GM19239 (cell line): Measurements from ENCODE around the gene NBPF26.
"Not testable (repeated sequence)": the region's sequence is repeated elsewhere in the genome, so short reads cannot be mapped to it uniquely, and the experiment has no call there.

Experiments used
- DNase-seq: peaks from one replicate; pipeline ENCODE4 v3.0.0; 2011; ENCODE audit warnings: low spot score; ENCODE audit not compliant: insufficient read length
- FAIRE-seq: peaks from 2 replicates; lab custom pipeline; 2011; peaks lifted over from hg19 to GRCh38; lab: Jason Lieb, UNC

The NBPF26 gene

DNA sequence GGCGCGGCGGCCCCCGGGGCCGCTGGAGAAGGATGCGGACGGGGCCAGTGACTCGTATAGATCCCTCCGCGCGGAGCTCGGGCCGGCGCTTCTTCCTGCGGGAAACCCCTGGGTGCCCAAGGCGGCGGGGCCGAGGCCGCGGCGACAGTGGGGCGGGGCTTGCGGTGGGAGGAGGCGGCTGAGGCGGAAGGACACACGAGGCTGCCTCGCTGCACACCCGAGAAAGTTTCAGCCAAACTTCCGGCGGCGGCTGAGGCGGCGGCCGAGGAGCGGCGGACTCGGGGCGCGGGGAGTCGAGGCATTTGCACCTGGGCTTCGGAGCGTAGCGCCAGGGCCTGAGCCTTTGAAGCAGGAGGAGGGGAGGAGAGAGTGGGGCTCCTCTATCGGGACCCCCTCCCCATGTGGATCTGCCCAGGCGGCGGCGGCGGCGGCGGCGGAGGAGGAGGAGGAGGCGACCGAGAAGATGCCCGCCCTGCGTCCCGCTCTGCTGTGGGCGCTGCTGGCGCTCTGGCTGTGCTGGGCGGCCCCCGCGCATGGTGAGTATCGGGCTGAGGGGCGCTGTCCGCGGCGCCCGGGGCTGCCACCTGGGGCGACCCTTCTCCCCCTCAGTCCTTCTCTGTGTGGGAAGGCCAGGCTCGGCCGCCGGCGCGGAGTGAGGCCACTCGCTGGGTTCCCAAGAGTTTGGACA lies at the start of gene NBPF26:
Gene NBPF26, plus strand, starts transcription at position 231 of the 688 bp plus-strand sequence.
- FAIRE-seq, DNase-seq: not testable (repeated sequence)

DNA sequence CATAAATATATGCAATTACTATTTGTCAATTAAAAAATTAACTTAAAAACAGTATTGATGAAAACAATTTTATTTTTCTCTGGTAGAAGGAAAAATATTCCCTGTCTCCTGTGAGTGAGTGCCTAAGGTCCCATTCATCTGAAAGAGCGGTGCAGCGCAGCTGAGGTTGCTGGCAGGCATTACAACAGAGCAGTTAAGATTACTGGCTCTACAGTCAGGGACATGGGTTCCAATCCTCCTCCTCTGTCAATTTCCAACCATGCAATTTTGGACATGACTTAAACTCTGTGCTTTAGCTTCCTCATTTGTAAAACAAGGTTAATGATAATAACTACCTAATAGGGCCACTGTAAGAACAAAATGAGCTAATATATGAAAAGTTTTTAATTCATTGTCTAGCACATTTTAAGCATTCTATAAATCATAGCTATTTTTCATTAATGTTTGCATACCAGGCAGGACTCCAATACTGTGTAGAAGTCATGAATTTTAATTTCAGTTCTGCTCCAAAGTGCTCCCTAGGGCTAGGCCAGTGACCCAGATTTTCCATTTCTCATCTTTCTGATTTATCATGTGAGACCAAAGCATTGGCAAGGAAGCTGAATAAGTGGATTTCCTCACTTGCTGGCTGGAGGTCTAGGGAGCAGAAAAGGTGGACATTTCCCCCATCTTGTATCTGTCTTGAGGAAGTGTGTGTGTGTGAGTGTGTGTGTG lies 43.5 kb upstream of the NBPF26 start:
- FAIRE-seq, DNase-seq: not testable (repeated sequence)

DNA sequence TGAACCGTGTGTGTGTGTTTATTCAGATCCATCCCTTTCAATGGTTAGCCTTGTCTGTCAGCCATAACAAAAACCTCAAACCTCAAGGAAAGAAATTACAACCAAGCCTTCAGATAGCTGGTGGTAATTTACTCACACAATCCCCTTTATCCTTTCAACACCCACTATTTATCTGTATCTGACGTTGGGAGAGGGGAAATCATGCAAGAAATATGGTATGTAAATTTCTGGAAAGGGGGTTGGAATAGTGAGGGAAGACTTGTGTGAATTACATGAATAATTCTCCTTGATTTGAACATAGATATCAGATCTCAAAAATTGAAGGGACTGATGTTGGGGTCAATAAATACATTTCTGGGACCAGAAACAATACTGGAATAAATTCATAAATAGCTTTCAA lies 42.8 kb upstream of the NBPF26 start:
- FAIRE-seq, DNase-seq: not testable (repeated sequence)

DNA sequence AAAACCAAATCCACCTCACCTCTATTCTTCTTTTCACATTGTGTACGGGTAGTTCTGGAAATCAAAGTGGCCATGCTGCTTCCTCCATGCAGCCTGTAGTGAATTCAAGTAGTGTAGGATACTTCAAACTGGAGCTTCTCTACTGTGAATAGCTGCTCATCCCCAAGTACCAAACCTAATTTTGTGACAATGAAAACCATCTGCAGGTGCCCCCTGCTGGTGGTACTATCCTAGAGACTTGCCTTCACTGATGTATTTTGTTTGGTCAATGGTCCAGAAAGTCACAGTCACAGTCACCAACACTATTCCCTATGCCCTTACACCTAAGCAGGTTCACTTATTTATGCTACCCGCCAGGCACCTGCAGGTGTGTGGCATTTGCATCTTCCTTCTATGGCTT lies 39.3 kb upstream of the NBPF26 start:
- FAIRE-seq, DNase-seq: not testable (repeated sequence)

DNA sequence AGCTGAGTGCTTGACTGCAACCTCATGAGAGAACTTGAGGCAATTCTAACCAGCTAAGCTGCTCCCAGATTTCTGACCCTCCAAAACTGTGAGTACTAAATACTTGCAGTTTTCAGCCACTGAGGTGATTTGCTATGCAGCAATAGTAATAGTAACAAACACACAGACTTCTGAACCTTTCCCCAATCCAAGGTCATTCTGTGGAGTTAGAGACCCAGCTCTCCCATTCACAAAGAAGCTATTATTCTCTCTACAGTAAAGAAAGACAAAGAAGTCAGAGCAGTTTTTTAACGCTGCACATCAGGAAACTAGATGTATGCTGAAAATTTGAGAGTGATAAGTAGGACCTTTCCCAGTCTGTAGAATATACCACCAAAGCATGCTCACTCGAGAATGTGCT lies 38.1 kb upstream of the NBPF26 start:
- not testable (repeated sequence) for FAIRE-seq, DNase-seq

DNA sequence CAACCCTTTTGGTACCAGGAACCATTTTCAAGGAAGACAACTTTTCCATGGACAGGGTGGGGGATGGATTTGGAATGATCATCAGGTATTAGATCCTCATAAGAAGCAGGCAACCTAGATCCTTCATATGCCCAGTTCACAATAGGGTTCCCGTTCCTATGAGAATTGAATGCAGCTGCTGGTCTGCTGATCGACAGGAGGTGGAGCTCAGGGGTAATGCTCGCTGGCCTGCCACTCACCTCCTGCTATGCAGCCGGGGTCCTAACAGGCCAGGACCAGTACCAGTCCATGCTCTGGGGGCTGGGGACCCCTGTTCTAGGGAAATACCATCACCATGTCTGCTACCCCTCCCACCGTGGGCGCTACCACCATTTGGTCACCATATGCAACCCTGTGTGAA lies 36.5 kb upstream of the NBPF26 start:
- DNase-seq, FAIRE-seq: not testable (repeated sequence)

DNA sequence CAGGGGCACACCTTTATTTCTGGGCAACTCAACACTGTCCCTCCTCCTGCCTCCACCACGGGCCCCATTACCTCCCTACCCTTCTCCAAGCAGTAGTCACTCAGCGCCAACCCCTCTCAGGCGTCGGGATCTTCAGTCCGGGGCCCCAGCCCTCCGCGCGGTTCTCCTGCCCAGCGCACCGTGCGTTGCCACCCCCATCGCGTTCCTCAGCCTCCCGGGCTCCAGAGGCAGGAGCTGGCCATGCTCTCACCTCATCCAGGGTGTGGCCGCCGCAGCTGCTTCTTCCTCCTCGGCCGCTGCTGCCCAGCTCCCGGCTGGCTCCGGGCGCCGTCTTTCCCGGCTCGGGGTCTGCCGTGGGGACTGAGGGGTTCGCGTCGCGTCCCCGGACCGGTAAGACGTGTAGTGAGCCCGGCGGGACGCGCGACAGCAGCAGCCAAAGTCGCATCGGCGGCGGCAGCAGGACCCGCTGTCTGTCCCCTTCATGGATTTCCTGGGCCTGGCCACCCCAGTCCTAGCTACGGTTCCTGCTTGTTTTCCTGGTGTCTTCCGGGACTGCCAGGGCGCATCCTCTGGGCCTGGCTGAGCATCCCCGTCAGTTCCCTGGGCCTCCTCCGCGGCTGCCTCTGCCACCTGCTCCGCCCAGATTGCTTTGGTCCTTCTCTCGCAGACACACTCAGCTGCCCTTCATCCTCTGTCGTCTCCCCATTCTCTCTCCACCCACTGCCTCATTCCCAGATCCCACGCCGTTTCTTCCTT lies 22.8 kb upstream of the NBPF26 start:
- FAIRE-seq, DNase-seq: not testable (repeated sequence)

DNA sequence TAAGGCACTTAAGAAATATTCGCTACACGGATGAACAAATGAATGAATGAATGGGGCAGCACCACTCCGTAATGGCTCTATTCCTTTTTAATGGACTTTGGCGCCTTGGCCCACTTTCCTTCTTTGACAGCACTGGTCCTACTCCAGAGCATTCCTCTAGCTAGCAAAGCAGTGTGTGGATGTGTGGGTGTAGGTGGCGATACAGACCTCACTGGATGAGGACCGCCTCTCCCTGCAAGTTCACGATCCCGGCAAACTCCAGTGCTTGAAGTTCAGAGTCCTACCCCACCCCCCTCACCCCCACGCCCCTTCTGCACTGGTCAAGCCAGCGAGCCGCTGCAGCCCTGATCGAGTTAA lies 409 bp upstream of the NBPF26 start:
- not testable (repeated sequence) for FAIRE-seq, DNase-seq

DNA sequence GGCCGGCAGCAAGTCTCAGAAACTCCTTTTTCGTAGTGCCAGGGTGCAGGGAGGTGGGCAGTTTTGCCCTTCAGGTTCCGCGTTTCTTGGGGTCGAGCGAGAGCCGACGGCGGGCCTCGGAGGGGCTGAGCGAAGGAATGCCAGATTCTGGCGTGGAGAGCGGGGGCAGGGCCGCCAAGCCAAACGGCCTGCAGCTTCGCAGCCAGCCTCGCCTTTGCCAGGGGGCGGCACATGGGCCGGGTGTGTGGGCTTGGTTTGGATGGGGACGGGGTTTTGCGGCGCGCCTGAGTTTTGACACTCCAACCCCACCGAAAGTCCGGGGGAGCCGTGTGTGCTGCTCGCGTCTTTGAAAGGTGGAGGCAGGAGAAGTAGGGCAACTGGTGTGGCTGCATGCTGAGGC lies 762 bp downstream of the NBPF26 start:
- not testable (repeated sequence) for FAIRE-seq, DNase-seq

DNA sequence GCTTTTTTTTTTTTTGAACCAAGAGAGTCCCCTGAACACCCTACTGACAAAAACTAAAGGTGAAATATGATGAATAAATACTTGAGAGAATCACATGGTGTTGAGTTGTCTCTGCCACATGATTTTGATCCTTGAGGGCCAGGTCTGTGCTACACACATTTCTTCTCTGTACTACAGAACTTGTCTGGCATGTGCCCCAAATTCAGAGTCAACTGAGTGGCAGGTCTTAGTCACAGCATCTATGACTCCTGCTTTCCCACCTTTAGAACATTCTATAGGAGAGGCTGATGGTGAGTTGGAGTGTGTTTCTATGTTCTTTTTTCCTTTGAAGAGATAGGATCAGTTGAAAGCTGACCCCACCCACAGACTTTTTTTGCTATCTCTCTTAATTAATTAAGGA lies 5.1 kb downstream of the NBPF26 start:
- not testable (repeated sequence) for DNase-seq, FAIRE-seq

DNA sequence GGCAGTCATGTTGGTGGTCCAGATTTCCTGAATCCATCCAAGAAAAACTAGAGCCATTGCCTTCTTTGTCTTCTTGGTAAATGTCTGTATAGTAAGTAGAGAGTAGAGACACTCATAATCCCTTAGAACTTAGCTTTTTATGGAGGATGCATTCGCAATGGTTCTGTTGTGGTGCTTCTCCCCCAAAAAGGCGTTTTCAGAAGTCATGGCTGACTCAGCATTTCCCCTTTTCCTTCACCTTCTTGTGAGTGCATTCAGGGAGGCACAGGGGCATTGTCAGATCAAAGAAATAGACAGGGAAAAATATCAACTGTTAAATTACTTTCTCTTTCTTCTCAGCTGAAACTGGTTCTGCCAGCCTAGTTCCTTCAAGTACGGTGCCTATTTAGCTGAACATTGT lies 45.3 kb downstream of the NBPF26 start:
- FAIRE-seq, DNase-seq: not testable (repeated sequence)

DNA sequence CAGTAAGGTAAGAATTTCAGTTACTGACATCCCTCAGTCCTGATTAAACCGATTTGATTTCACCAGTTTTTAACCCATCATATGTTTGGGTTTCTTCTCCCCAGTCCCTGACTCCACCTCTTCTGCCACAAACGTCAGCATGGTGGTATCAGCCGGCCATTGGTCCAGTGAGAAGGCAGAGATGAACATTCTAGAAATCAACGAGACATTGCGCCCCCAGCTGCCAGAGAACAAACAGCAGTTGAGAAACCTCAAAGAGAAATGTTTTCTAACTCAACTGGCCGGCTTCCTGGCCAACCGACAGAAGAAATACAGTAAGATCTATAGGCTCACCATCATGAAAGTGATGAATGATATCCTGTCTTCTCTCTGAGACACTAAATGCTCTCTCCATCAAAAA lies 81.7 kb downstream of the NBPF26 start:
- not testable (repeated sequence) for DNase-seq, FAIRE-seq

DNA sequence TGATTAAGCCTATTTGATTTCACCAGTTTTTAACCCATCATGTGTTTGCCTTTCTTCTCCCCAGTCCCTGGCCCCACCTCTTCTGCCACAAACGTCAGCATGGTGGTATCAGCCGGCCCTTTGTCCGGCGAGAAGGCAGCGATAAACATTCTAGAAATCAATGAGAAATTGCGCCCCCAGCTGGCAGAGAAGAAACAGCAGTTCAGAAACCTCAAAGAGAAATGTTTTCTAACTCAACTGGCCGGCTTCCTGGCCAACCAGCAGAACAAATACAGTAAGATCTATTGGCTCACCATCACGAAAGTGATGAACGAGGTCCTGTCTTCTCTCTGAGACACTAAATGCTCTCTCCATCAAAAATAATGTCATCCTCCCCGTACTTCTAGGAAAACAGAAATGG lies 88.1 kb downstream of the NBPF26 start:
- DNase-seq, result not testable (repeated sequence)

DNA sequence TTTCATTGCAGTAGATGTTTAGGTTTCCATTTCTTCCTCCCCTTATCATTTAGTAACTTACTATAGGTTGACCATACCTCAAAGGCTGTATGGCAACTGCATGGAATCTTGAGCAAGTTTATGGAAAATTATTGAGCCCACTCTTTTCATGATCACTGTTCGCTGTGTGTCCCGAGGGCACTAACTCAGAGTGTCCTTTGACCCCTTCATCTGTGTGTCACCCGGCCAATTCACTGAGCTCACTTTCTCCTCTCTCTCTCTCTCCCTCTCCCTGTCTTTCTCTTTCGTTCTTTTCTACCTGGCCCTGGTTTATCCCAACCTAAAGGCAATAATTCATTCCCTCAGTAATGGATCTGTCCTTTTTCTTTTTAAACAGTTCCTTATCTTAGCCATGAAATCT lies 101.3 kb downstream of the NBPF26 start:
- not testable (repeated sequence) for FAIRE-seq, DNase-seq

More for the DNA sequence above, 88.1 kb downstream of the NBPF26 start:
- not testable (repeated sequence) for FAIRE-seq

DNA sequence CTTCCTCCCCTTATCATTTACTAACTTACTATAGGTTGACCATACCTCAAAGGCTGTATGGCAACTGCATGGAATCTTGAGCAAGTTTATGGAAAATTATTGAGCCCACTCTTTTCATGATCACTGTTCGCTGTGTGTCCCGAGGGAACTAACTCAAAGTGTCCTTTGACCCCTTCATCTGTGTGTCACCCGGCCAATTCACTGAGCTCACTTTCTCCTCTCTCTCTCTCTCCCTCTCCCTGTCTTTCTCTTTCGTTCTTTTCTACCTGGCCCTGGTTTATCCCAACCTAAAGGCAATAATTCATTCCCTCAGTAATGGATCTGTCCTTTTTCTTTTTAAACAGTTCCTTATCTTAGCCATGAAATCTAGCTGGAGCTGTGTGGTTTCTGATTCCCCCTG lies 102.9 kb downstream of the NBPF26 start:
- not testable (repeated sequence) for DNase-seq, FAIRE-seq

DNA sequence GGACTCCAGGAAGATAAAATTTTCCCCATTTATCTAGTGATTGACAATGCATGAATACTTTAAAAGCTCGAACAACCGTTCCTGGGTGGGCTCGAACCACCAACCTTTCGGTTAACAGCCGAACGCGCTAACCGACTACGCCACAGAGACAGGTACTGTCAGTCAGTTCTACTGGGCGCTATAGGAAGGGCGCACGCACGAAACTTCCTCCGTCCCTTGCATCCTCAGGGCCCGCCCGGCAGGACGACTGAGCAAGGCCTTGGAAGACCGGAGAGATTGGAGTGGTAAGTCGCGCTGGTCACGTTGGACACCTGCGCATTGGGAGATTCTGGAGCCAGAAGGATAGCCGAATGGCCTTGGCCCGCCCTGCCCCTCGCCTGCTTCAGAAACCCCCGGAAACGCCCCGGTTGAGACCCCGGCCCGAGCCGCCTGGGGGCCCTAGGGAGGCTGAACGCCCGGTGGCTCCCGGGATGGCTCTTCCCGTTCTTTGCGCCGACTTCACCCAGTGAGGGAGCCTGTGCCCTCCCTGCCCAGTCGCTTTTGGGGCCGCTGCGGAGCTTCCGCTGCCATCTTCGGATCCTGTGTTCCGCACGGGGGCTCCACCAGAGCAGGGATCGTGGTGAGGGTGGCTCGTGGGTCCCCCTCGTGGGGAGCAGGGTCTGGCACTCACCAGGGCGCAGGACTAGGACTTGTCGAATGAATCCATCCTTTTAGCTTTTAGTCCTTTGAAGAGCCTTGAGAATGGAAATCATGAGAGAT lies 120.6 kb downstream of the NBPF26 start:
- not testable (repeated sequence) for DNase-seq, FAIRE-seq

DNA sequence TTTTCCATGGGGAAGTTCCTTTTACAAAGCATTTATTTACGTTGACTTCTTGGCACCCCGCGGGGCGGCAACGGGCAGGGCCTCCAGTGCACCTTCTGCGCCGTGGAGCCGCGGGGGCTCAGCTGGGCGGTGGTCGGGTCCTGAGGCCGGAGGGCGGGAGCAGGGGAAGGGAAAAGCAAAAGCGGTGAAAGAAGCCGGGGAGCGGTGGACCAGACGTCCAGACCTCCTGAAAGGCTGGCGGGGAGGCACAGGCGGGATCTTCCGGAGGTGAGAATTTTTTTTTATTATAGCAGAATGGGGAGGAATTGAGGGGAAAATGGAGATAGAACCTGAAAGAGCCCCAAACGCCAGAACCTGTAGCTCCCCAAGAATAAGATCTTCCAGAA lies 121.2 kb downstream of the NBPF26 start:
- DNase-seq, FAIRE-seq: not testable (repeated sequence)

DNA sequence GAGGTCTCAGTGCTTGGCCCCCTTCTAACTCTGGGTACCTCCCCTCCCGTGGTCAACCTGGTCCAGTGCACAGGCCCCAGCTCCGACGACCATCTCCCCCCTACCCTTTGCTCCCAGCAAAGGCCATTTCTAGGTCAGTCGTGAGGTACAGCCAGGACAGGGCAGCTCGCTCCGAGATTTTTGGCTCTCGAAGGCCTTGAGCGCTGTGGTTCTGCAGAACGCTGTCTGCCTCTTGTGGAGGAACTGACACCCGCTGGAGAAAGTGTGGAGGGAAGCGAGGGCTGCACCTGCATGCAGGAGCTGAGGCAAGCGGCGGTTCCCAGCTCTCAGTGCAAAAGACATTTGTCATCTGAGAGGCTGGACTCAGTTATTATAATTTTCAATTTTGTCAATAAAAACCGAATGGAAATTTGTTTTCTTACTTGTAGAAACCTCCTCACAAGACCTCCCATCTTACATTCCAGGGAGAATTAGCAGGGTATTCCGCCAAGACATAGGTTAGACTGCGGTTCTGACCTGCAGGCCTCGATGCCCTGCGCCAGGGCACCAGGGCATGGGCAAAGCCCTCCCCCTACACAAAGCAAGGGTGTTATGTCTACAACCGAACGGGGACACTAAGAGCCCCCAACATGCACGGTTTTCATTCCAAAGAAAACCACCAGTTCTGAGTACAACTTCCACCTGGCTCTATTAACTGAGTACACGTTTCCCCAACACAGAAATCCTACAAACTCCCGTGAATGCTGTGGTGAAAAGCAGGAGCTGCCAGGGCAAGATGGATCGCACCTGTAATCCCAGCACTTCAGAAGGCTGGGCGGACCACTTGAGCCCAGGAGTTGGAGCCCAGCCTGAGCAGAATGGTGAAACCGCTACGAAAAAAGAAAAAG lies 125.9 kb downstream of the NBPF26 start:
- not testable (repeated sequence) for FAIRE-seq, DNase-seq

DNA sequence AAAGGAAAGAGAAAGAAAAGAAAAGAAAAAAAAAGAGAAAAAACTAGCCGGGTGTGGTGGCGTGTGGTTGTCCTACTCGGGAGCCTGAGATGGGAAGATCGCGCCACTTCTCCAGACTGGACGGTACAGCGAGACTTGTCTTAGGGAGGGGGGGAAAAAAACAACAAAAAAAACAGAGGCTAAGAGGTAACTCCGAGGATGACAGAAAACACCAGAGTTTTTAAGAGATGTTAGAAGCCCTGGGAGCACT lies 126.5 kb downstream of the NBPF26 start:
- FAIRE-seq, DNase-seq: not testable (repeated sequence)
